GM19351 (cell line): ENCODE measurements around the gene TAF4.
"Not testable (repeated sequence)": the region's sequence is repeated elsewhere in the genome, so short reads cannot be mapped to it uniquely, and the experiment has no call there.

ENCODE experiments used
- ATAC-seq: cut with Tn5 transposase; IDR thresholded peaks from one replicate; pipeline ENCODE4 v1.9.1; 2021; ENCODE audit warnings: mild to moderate bottlenecking, moderate library complexity; ENCODE audit not compliant: unreplicated experiment

TAF4 gene

DNA sequence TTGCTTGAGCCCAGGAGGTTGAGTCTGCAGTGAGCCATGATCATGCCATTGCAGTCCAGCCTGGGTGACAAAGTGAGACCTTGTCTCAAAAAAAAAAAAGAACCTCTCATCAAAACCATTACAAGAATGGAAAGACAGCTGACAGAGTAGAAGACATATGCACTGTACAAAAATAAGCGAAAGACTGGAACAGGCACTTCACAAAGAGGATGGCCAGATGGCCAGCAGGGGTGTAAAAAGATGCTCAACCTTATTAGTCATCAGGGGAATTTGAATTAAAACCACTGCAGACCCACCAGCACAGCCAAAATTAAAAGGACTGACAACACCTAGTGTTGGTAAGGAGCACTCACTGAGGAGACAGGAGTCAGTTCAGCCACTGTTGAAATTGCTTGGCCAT is 13.5 kb upstream of the TAF4 start:
- ATAC-seq, result no peak

GRCh38 chr20:62073323-62073722 is 7.6 kb upstream of the TAF4 start:
- ATAC-seq, result no peak

GRCh38 chr20:62071669-62072430 is 6.2 kb upstream of the TAF4 start:
- ATAC-seq, result not testable (repeated sequence)

- no peak for ATAC-seq
Observed at GRCh38 chr20:62069741-62070216, 4.1 kb upstream of the TAF4 start.

- ATAC-seq, result no peak
Observed at GRCh38 chr20:62068997-62069396, 3.3 kb upstream of the TAF4 start.

GRCh38 chr20:62067547-62068260 is 2.0 kb upstream of the TAF4 start:
- no peak for ATAC-seq

GRCh38 chr20:62066983-62067433 is 1.3 kb upstream of the TAF4 start:
- no peak for ATAC-seq

- peak; percentile 35 for ATAC-seq
Observed at GRCh38 chr20:62066339-62066982, 780 bp upstream of the TAF4 start.

DNA sequence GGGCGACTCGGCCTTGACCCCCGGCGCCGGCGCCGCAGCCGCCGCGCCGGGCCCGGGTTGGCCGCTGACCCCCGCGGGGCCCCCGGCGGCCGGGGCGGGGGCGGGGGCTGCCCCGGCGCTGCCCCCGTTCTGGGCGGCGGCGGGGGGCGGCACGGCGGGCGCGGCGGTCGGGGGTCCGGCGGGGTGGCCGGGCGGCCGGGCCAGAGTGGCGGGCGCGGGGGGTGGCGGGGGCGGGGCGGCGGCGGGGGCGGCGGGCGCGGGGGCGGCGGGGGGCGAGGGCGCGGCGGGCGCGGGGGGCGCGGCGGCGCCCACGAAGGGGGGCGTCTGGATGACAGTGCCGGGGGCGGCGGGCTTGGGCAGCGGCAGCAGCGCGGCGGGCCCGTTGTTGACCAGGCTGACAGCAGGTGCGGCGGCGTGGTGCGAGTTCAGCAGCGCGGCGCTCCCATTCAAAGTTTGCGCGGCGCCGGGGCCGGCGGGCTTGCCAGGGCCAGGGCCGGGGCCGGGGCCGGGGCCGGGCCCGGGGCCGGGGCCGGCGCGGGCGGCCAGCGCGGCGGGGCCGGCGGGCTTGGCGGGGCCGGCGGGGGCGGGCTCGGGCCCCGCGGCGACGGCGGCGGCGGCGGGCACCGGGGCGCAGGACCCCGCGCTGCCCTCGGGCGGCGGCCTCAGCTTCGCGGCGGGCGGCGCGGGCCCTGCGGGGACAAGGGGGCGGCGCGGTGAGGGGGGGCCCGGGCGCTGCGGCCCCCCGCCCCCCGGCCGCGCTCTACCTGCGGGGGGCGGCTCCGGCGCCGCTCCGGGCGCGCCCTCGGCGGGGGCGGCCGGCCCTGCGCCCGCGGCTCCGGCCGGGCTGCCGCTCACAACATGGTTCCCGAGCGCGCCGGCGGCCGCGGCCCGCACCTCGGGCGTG is 659 bp downstream of the TAF4 start:
- ATAC-seq, result peak; percentile 14

DNA sequence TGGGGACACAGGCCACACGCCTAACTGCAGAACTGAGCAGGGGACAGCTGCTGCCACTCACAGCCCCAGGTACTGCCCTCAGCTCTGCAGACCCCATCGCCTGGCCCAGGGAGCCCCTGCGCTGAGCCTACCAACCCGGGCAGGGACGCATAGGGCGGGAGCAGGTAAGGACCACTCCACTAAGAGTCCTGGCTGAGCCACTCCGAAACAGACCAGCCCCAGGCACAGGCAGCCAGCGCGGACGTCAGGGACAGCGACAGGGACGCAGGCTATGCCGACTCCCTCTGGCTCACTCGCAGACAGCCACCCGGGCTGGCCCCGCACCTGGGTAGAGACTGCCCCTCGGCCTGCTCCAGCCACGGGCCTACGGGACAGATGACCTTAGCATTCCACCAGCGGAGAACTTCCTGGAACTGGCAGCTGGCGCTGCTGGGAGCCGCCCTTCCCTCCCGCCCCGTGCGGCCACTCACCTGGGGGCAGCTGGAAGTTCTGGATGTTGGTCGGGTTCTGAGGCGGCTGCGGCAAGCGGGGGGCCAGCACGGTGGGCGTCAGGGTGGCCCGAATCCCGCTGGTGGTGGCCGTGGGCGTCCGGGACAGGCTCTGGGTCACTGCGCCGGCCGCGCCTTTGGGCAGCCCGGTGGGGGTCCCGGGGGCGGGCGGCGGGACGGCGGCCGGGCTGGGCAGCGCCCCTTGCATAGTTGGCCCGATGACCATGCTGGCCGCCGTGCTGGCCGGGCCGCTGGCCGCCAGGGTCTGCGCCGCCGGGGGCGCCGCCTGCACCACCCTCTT is 1.5 kb downstream of the TAF4 start:
- no peak for ATAC-seq

DNA sequence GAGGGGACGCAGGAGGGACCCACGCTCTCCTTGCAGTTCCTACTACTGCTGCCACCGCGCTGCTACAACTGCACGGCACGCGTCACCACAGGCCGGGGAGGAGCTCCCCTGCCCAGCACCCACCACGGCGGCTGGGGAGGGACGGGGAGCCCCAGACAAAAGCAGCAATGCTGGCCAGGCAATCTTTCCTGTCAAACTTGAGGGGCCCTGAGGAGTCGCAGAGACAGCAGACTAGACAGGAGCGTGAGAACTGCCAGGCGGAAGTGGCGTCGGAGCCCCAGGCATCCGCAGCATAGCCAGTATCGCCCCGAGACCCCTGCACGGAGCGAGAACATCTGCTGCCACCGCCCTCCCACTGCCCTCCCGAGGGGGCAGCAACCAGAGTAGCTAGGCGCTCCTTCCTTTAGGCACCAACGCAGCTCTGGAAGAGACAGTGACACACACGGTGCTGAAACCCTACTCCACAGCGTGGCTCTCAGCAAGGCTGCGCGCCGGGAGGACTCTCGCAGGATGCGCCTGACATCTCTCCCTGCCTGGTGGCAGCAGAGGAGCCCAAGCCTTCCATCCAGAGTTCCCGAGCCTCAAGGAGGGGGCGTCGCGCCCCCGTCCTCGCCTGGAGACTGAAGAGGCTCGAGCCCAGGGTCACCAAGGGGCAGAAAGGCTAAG is 2.2 kb downstream of the TAF4 start:
- no peak for ATAC-seq

- ATAC-seq, result no peak
Observed at GRCh38 chr20:62062661-62063314, 2.9 kb downstream of the TAF4 start.

- ATAC-seq, result no peak
Observed at GRCh38 chr20:62061851-62062423, 3.7 kb downstream of the TAF4 start.

DNA sequence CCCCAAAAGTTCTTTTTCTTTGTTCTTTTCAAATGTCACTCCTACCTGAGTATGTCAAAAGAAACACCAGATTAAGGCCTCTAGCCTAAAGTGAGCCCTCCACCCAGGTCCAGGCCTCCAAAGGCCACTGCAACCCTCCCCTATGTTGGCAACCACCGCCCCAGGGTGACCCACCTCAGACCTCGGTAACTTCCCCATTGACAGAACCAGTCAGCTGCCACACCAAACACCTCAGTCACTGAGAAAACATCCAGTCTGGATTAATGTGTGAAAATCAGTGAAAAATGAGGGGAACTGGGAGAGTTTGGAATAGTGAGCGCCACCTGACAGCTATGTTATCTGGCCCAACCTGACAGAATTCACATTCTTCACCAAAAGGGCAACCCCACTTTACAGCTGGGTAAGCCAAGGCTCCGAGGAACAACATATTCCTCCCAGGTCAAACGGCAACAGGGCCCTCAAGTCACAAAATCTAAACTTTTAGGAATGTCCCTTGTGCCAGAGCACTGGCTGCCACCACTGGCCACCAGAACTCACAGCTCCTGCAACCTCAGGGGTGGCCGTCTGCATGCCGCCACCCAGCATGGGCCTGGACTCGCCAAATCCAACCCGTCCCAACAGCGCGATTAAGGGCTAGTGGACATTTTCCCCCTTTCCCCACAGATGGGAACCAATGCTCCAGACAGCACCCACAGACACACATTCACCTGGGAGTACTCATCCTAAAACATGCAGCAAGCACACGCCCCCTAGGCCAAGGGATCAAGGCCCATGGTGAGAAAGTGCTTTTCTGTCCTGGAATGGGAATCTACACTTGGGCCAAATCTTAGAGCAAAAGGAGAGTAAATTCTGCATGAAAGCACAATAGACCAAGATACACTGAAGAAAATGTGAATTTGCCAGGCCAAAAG is 4.8 kb downstream of the TAF4 start:
- no peak for ATAC-seq

GRCh38 chr20:62059920-62060630 is 5.6 kb downstream of the TAF4 start:
- ATAC-seq, result no peak

- ATAC-seq, result no peak
Observed at GRCh38 chr20:62059401-62059800, 6.3 kb downstream of the TAF4 start.

- ATAC-seq, result no peak
Observed at GRCh38 chr20:62058941-62059340, 6.7 kb downstream of the TAF4 start.
